Neuronal stem cell (in vitro differentiated cells): ENCODE measurements around the gene FBXL7.

ENCODE experiments used
- DNase-seq: peaks from one replicate; pipeline ENCODE4 v3.0.0-alpha.2; 2013; ENCODE audit warnings: low spot score
- H2AFZ ChIP-seq: one replicate; pipeline ENCODE4 v1.6.1; 2013; ENCODE audit warnings: mild to moderate bottlenecking, low read length, inconsistent platforms
- H2AK5ac ChIP-seq: 2 replicates; pipeline ENCODE4 v1.6.1; 2013; ENCODE audit warnings: low read depth, mild to moderate bottlenecking, inconsistent platforms, low read length, moderate library complexity, mixed read lengths
- H2BK120ac ChIP-seq: 2 replicates; pipeline ENCODE4 v1.6.1; 2013; ENCODE audit warnings: low read depth, mild to moderate bottlenecking, inconsistent platforms, low read length, moderate library complexity, mixed read lengths
- H2BK12ac ChIP-seq: one replicate; pipeline ENCODE4 v1.6.1; 2013; ENCODE audit warnings: low read length, inconsistent platforms
- H2BK15ac ChIP-seq: 2 replicates; pipeline ENCODE4 v1.6.1; 2013; ENCODE audit warnings: mild to moderate bottlenecking, low read length, inconsistent platforms, mixed read lengths
- H2BK5ac ChIP-seq: one replicate; pipeline ENCODE4 v1.6.1; 2013; ENCODE audit warnings: inconsistent platforms, mild to moderate bottlenecking, low read length, moderate library complexity
- H3K14ac ChIP-seq: one replicate; pipeline ENCODE4 v1.6.1; 2013; ENCODE audit warnings: low read length, inconsistent platforms
- H3K18ac ChIP-seq: 2 replicates; pipeline ENCODE4 v1.6.1; 2013; ENCODE audit warnings: low read length, inconsistent platforms
- H3K23ac ChIP-seq: 2 replicates; pipeline ENCODE4 v1.6.1; 2013; ENCODE audit warnings: low read depth, mild to moderate bottlenecking, mixed read lengths, low read length, inconsistent platforms; ENCODE audit not compliant: poor library complexity
- H3K27ac ChIP-seq: replicated peaks from 3 replicates; pipeline ENCODE4 v1.5.1; 2013; ENCODE audit warnings: low read length, inconsistent platforms
- H3K27me3 ChIP-seq, 3 experiments: 2 replicates each; pipeline ENCODE4 v1.6.1; 2013; ENCODE audit warnings: low read length in 3 of 3, mild to moderate bottlenecking in 2 of 3, inconsistent platforms in 1 of 3, low read depth in 1 of 3, mixed read lengths in 1 of 3, moderate library complexity in 1 of 3; ENCODE audit not compliant: control insufficient read depth in 3 of 3, insufficient read depth in 3 of 3
- H3K36me3 ChIP-seq, 2 donors: replicated peaks in 1 of 2; 2 replicates each; pipeline ENCODE4 v1.6.1; 2013; ENCODE audit warnings: low read length in 2 of 2; ENCODE audit not compliant: control insufficient read depth in 2 of 2, insufficient read depth in 2 of 2
- H3K4ac ChIP-seq: 2 replicates; pipeline ENCODE4 v1.6.1; 2013; ENCODE audit warnings: inconsistent platforms, mild to moderate bottlenecking, low read length, moderate library complexity
- H3K4me1 ChIP-seq, 2 donors: 1 replicate in 1 of 2; 2 replicates in 1 of 2; pipeline ENCODE4 v1.6.1; 2013; ENCODE audit warnings: low read length in 2 of 2, low read depth in 1 of 2; ENCODE audit not compliant: control insufficient read depth in 2 of 2, insufficient read depth in 1 of 2
- H3K4me2 ChIP-seq: one replicate; pipeline ENCODE4 v1.6.1; 2013; ENCODE audit warnings: mild to moderate bottlenecking, low read length, inconsistent platforms; ENCODE audit not compliant: insufficient read depth, poor library complexity, severe bottlenecking
- H3K4me3 ChIP-seq, 2 donors: 2 replicates each; pipeline ENCODE4 v1.5.1; 2013; ENCODE audit warnings: low read length in 2 of 2, mild to moderate bottlenecking in 2 of 2, inconsistent platforms in 1 of 2, moderate library complexity in 1 of 2
- H3K79me1 ChIP-seq: one replicate; pipeline ENCODE4 v1.6.1; 2013; ENCODE audit warnings: low read depth, mild to moderate bottlenecking, inconsistent platforms, low read length, moderate library complexity
- H3K9ac ChIP-seq: one replicate; pipeline ENCODE4 v1.6.1; 2013; ENCODE audit warnings: mild to moderate bottlenecking, low read depth, low read length, inconsistent platforms; ENCODE audit not compliant: poor library complexity
- H3K9me3 ChIP-seq, 2 donors: replicated peaks in 1 of 2; 2 replicates each; pipeline versions ENCODE3 to v1.6.1; 2013; ENCODE audit warnings: low read length in 2 of 2, mild to moderate bottlenecking in 2 of 2, inconsistent platforms in 1 of 2, low read depth in 1 of 2, mixed read lengths in 1 of 2, moderate library complexity in 1 of 2; ENCODE audit not compliant: control insufficient read depth in 2 of 2, insufficient read depth in 1 of 2
- H4K8ac ChIP-seq: one replicate; pipeline ENCODE4 v1.6.1; 2013; ENCODE audit warnings: low read depth, mild to moderate bottlenecking, inconsistent platforms, low read length, moderate library complexity
- H4K91ac ChIP-seq: one replicate; pipeline ENCODE4 v1.6.1; 2013; ENCODE audit warnings: low read length, low read depth, mild to moderate bottlenecking, inconsistent platforms; ENCODE audit not compliant: poor library complexity
- WGBS, 2 donors: extraction: QIAGEN DNeasy Blood & Tissue Kit; methylation state at CpG; one replicate each; pipeline ENCODE4 v1.1.7; 2013; ENCODE audit warnings: missing lambda C conversion rate in 2 of 2, mixed read lengths in 1 of 2; ENCODE audit not compliant: insufficient read length in 2 of 2, insufficient replicate concordance in 1 of 2; ENCODE audit errors: extremely low coverage in 2 of 2; 5-methylcytosine and 5-hydroxymethylcytosine counted together

Gene FBXL7

DNA sequence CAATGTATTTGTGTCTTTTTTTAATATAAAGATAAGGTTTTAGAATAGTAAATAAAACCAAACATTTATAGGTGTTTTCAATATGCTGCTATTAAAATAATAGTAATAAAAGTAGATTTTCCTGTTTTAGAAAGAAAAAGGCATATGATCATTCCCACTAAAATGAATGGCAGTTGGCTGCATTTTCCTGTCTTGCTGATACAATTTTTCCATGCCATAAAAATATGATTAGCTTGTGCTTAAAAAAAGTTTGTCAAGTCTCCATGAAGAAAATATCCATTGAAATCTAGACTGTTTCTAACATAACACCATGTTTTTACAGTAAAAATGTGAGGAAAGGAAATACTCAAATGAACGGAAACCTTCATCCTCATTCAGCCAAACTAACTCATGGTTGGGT is 65.0 kb downstream of the FBXL7 start:
- WGBS, 2 donors, result no CpG with 5 or more reads among the region's 1 CpG
- no peak overlapping the region for H3K18ac ChIP-seq
- H3K23ac ChIP-seq, result no peak overlapping the region
- peaks cover 0 to 5% of the 10 kb centered on the region in 2 donors for H3K9me3 ChIP-seq
- no peak overlapping the region for H3K4me2 ChIP-seq
- no peak overlapping the region for H4K8ac ChIP-seq
- H3K14ac ChIP-seq, result no peak overlapping the region
- H2BK120ac ChIP-seq, result no peak overlapping the region
- H2BK15ac ChIP-seq, result no peak overlapping the region
- H2BK5ac ChIP-seq, result no peak overlapping the region
- H3K4me1 ChIP-seq, result no peaks in the 10 kb centered on the region
- no peak overlapping the region for H2BK12ac ChIP-seq
- H3K27ac ChIP-seq, result no peak overlapping the region
- no peak overlapping the region for H3K4me3 ChIP-seq
- no peak overlapping the region for H2AFZ ChIP-seq
- H3K4ac ChIP-seq, result no peak overlapping the region
- no peaks in the 10 kb centered on the region for H3K27me3 ChIP-seq
- H3K9ac ChIP-seq, result no peak overlapping the region
- no peak for DNase-seq
- no peaks in the 10 kb centered on the region for H3K79me1 ChIP-seq
- H2AK5ac ChIP-seq, result no peak overlapping the region
- no peak overlapping the region for H4K91ac ChIP-seq
- H3K36me3 ChIP-seq, result no peaks in the 10 kb centered on the region

DNA sequence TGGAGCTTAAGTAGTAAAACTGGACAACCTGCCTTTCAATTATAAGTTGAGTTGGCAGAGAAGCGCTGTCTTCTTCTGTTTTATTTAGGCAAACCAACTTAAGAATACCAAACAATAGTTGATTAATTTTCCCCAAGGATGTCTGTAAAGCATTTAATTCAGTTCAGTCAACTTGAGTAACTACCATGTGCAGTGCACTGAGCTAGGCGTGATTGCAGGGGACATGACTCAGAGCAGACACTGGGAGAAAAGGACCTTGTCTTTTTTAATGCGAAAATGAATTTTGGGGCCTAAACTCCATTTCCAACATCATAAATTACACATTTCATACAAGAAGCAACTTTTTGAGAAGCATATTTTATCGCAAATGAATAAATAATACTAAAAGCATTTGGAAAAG is 66.3 kb downstream of the FBXL7 start:
- Histone ChIP-seq H2AFZ (no peak overlapping the region), H3K4me1 (no peaks in the 10 kb centered on the region), H3K27ac (no peak overlapping the region), H2BK5ac (no peak overlapping the region), H4K8ac (no peak overlapping the region), H3K9me3 (peaks cover 0 to 4% of the 10 kb centered on the region in 2 donors), H3K4me3 (no peak overlapping the region), H3K9ac (no peak overlapping the region), H3K18ac (no peak overlapping the region), H3K36me3 (no peaks in the 10 kb centered on the region), H3K27me3 (no peaks in the 10 kb centered on the region), H2BK12ac (no peak overlapping the region), H4K91ac (no peak overlapping the region), H2BK15ac (no peak overlapping the region), H3K79me1 (no peaks in the 10 kb centered on the region), H3K4ac (no peak overlapping the region), H3K4me2 (no peak overlapping the region), H3K14ac (no peak overlapping the region), H3K23ac (no peak overlapping the region), H2AK5ac (no peak overlapping the region), H2BK120ac (no peak overlapping the region)
- DNase-seq, result no peak
- no CpG with 5 or more reads among the region's 4 CpGs for WGBS, 2 donors

DNA sequence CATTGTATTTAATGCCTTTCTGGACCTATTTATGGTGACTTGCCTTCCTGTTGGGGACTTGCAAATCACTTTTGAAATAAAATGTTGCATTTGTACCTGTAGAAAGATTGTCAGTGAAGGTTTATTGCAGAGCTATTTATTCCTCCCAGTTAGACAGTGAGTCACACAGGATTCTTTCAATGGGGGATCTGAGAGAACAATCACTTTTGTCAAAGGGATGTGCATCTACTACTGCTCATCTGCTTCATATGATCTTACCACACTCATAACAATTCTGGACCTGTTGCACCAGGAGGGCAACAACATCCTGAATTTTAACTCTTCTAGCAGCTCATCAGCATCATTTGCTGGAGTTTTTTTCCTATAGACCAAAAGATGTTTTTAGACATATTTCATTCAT is 66.8 kb downstream of the FBXL7 start:
- Histone ChIP-seq H3K27ac (no peak overlapping the region), H3K27me3 (no peaks in the 10 kb centered on the region), H2BK15ac (no peak overlapping the region), H3K4me2 (no peak overlapping the region), H2BK12ac (no peak overlapping the region), H3K4me3 (no peak overlapping the region), H3K9me3 (no peaks in the 10 kb centered on the region), H3K4ac (no peak overlapping the region), H3K4me1 (peaks cover 0 to 2% of the 10 kb centered on the region in 2 donors), H3K79me1 (peaks cover 2% of the 10 kb centered on the region), H2AFZ (no peak overlapping the region), H3K9ac (no peak overlapping the region), H3K18ac (no peak overlapping the region), H2BK120ac (no peak overlapping the region), H2BK5ac (no peak overlapping the region), H3K14ac (no peak overlapping the region), H3K23ac (no peak overlapping the region), H2AK5ac (no peak overlapping the region), H4K8ac (no peak overlapping the region), H4K91ac (no peak overlapping the region), H3K36me3 (no peaks in the 10 kb centered on the region)
- DNase-seq, result no peak

DNA sequence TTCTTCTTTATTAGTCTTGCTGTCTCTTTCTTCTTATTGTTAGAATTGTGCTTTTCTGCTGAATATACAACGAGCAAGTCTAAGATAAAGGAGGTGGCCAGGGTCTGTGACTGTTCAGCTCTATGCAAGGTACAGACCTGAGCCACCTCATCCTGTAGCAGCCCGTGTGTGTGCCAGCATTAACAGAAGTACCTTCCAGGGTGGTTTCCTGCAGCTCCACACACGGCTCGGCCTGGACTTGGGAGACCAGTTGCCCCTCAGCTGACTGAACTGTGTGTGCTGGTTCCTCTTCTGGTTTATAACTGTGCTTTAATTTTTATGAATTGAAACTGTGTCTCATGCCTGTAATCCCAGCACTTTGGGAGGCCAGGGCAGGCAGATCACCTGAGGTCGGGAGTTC is 70.5 kb downstream of the FBXL7 start:
- H2AFZ ChIP-seq, result no peak overlapping the region
- no CpG with 5 or more reads among the region's 5 CpGs for WGBS, 2 donors
- peaks cover 2% of the 10 kb centered on the region for H3K79me1 ChIP-seq
- no peaks in the 10 kb centered on the region for H3K27me3 ChIP-seq
- no peak overlapping the region for H3K4me3 ChIP-seq
- no peak overlapping the region for H3K14ac ChIP-seq
- no peak for DNase-seq
- H2BK5ac ChIP-seq, result no peak overlapping the region
- no peak overlapping the region for H3K4me2 ChIP-seq
- no peak overlapping the region for H2AK5ac ChIP-seq
- no peak overlapping the region for H4K8ac ChIP-seq
- H2BK120ac ChIP-seq, result no peak overlapping the region
- no peaks in the 10 kb centered on the region for H3K9me3 ChIP-seq
- no peak overlapping the region for H2BK12ac ChIP-seq
- peak overlapping the region; percentile 15 for H3K18ac ChIP-seq
- no peak overlapping the region for H2BK15ac ChIP-seq
- no peak overlapping the region for H3K9ac ChIP-seq
- H3K23ac ChIP-seq, result no peak overlapping the region
- peaks cover 5 to 7% of the 10 kb centered on the region in 2 donors for H3K4me1 ChIP-seq
- H3K4ac ChIP-seq, result no peak overlapping the region
- H3K27ac ChIP-seq, result no peak overlapping the region
- no peaks in the 10 kb centered on the region for H3K36me3 ChIP-seq
- no peak overlapping the region for H4K91ac ChIP-seq
